Muscle of leg (tissue), 11 donors: ENCODE results near the gene PPM1A. TPM values are rescaled to one million over a fixed set of nuclear protein-coding genes. Genes with fewer than 3 reads are reported as not detected.

Source experiments
- DNase-seq: peaks from one replicate; pipeline ENCODE4 v3.0.0; 2013
- H3K27ac ChIP-seq: one replicate; pipeline ENCODE4 v1.5.1; 2013; ENCODE audit warnings: mild to moderate bottlenecking, low read length, control low read depth
- H3K27me3 ChIP-seq: one replicate; pipeline ENCODE4 v1.6.1; 2013; ENCODE audit warnings: low read length; ENCODE audit not compliant: control insufficient read depth, insufficient read depth
- H3K36me3 ChIP-seq: one replicate; pipeline ENCODE4 v1.6.1; 2013; ENCODE audit warnings: low read length; ENCODE audit not compliant: control insufficient read depth, insufficient read depth
- H3K4me1 ChIP-seq: one replicate; pipeline ENCODE4 v1.6.1; 2013; ENCODE audit warnings: low read length; ENCODE audit not compliant: control insufficient read depth, insufficient read depth
- H3K4me3 ChIP-seq: one replicate; pipeline ENCODE4 v1.5.1; 2013; ENCODE audit warnings: low read length, control low read depth
- H3K9me3 ChIP-seq: replicated peaks from 2 replicates; pipeline ENCODE4 v1.6.1; 2013; ENCODE audit warnings: low read depth, low read length; ENCODE audit not compliant: control insufficient read depth
- WGBS: methylation state at CpG from one replicate; pipeline ENCODE4 v1.1.5; 2013; ENCODE audit warnings: missing lambda C conversion rate; ENCODE audit not compliant: insufficient coverage; 5-methylcytosine and 5-hydroxymethylcytosine counted together
- polyA plus RNA-seq, 8 donors: library from polyadenylated mRNA; unstranded; fragments of 120-200 nt; gene quantifications; one replicate each; pipeline versions ENCODE4 v1.2.1 to v1.2.3, GENCODE V29; 2013; ENCODE audit warnings: inconsistent platforms in 1 of 8, low replicate concordance in 1 of 8; ENCODE audit not compliant: insufficient read length in 8 of 8, insufficient read depth in 1 of 8
- total RNA-seq: library from RNA; stranded (reverse); fragments of 120-200 nt; gene quantifications from one replicate; pipeline ENCODE4 v1.2.4, GENCODE V29; 2013

The PPM1A gene
- total and polyA plus RNA-seq, 9 donors = 31.8 to 60.0 (median 54.4) TPM

DNA sequence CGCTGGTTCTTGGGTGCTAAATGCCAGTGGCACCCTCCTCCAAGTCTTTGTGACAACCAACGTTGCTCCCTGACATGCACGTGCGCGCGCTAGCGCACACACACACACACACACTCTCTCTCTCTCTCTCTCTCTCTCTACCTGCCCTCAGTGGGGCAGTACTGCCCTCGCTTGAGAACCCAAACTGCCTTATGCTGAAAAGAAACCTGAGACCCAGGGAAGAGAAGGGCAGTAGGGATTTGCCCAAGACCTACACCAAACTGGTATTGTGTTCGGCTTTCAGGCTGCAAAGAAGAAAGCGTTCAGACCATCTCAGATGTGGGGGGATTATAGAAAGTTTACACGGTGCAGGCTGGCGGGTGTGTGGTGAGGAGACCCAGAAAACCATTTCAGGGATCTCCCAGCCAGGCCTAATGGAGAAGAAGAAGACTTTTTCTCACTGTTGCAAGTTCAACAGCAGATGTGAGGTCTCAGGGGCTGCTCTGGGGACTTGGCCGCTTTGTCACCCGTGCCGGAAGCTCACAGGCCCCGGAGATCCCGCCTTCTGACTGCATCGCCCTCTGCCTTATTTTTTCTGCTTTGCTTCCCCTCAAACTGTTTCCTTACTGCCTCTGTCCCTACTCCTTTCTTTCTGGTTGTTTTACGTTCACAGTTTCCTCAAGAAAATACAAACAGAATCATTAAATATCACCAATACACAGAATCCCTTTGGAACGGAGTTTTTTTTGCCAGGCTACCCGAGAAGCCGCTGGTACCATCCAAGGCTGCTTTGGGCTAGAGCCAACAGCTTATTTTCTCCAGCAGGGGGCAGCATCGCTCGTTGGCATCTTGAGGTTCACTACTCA is 82.4 kb downstream of the PPM1A start:
- 13% methylated on average over 18 of the region's 24 CpGs for WGBS
- H3K4me1 ChIP-seq = peaks cover 15% of the 10 kb centered on the region
- H3K36me3 ChIP-seq = no peaks in the 10 kb centered on the region
- no peaks in the 10 kb centered on the region for H3K9me3 ChIP-seq
- DNase-seq = peak; percentile 77
- H3K27ac ChIP-seq = peak overlapping the region; percentile 35
- peaks cover 15% of the 10 kb centered on the region for H3K27me3 ChIP-seq
- H3K4me3 ChIP-seq = peak overlapping the region; percentile 47

DNA sequence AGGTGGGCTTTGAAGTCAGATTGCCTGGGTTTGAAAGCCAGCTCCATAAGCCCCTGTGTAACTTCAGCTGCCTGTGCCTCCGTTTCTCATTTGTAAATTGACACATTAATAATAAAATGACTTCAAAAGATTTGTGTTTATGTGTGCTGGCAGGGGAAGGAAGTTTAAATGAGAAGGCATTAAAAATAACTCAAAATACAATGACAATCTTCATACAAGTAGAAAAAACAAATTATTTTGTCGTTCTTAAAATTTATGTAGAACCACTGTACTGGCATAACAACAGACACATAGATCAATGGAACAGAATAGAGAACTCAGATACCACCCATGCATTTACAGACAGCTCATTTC is 83.0 kb downstream of the PPM1A start:
- WGBS = no CpG with 5 or more reads among the region's 2 CpGs
- DNase-seq = no peak
- Histone ChIP-seq H3K9me3 (no peaks in the 10 kb centered on the region), H3K36me3 (no peaks in the 10 kb centered on the region), H3K4me3 (no peak overlapping the region), H3K4me1 (peaks cover 15% of the 10 kb centered on the region), H3K27me3 (peaks cover 15% of the 10 kb centered on the region), H3K27ac (no peak overlapping the region)

DNA sequence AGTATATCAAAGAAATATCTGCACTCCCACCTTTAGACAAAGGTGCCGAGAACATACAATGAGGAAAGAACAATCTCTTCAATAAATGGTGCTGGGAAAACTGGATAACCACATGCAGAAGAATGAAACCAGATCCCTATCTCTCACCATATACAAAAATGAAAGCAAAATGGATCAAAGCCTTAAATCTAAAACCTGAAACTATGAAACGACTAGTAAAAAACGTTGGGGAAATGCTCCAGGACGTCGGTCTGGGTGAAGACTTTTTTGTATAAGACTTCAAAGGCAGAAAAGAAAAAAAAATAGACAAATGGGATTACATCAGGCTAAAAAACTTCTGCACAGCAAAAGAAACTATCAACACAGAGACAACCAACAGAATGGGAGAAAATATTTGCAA is 83.8 kb downstream of the PPM1A start:
- no peak overlapping the region for H3K4me3 ChIP-seq
- no peak for DNase-seq
- H3K4me1 ChIP-seq = peaks cover 11% of the 10 kb centered on the region
- WGBS = no CpG with 5 or more reads among the region's 5 CpGs
- no peak overlapping the region for H3K27ac ChIP-seq
- no peaks in the 10 kb centered on the region for H3K36me3 ChIP-seq
- H3K27me3 ChIP-seq = peaks cover 10% of the 10 kb centered on the region
- no peaks in the 10 kb centered on the region for H3K9me3 ChIP-seq

DNA sequence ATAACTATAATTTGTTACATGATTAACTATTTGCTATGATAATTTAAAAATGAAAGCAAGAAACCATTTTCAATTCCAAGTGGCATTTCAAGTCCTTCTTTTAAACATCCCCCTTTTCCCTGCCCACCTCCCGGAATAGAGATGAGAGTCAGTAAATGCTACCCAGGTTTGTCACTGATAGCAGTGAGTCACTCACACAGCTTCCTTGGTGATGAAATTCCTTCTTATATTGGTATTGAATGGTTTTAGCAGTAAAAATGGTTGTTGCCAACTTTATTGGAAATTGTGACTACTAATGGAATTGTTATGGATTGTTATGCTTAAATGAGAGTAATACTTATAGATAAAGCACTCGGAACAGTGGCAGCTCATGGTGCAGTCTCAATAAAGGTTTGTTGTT is 90.5 kb downstream of the PPM1A start:
- Histone ChIP-seq H3K4me1 (no peaks in the 10 kb centered on the region), H3K27me3 (no peaks in the 10 kb centered on the region), H3K4me3 (no peak overlapping the region), H3K27ac (no peak overlapping the region), H3K36me3 (no peaks in the 10 kb centered on the region), H3K9me3 (no peaks in the 10 kb centered on the region)
- DNase-seq = no peak
- WGBS = no CpG with 5 or more reads among the region's 2 CpGs

DNA sequence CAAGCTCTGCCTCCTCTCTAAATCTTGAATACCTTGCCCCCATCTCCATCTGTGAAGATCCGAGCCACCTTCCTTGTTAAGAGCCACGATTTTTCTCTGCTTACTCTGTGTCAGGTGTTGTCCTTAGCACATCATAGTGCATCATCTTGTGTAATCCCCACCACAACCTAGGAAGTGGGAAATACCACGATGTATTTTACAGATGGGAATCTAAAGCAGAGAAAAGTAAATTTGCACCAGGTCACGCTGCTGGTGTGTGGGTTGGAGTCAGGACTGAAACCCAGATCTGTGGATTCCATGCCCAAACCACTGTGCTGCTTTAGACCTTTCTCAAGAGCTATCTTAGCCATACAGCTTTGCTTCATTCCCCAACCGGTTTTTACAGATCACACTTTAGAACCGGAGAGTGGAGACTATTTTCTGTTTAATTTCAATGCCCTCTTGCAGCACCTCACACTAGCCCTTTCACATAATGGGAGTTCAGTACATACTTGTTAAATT is 94.6 kb downstream of the PPM1A start:
- Histone ChIP-seq H3K27ac (no peak overlapping the region), H3K9me3 (no peaks in the 10 kb centered on the region)
- no CpG with 5 or more reads among the region's 6 CpGs for WGBS

DNA sequence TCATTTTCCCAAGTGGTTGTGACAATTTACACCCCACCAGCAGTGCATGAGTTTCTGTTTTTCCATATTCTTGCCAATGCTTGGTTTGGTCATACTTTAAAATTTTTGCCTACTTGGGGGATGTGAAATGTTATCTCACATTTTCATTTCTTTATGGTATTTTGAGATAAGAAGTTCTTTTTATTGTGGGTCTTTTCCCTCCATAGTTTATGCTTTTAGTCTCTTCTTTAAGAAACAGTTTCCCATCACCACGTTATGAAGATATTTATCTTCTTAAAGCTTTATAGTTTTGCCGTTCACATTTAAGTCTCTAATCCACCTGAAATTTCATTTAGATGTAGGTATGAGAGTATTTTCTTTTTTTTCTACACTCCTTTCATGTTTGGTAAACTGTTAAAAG is 95.7 kb downstream of the PPM1A start:
- no peak overlapping the region for H3K27ac ChIP-seq
- H3K4me3 ChIP-seq = no peak overlapping the region
- no peaks in the 10 kb centered on the region for H3K36me3 ChIP-seq
- peaks cover 2% of the 10 kb centered on the region for H3K4me1 ChIP-seq
- H3K27me3 ChIP-seq = no peaks in the 10 kb centered on the region
- WGBS = no CpG with 5 or more reads among the region's 2 CpGs
- no peaks in the 10 kb centered on the region for H3K9me3 ChIP-seq
- no peak for DNase-seq

More for the DNA sequence above, 94.6 kb downstream of the PPM1A start:
- Histone ChIP-seq H3K4me3 (no peak overlapping the region), H3K36me3 (no peaks in the 10 kb centered on the region), H3K4me1 (peaks cover 2% of the 10 kb centered on the region), H3K27me3 (no peaks in the 10 kb centered on the region)
- no peak for DNase-seq

DNA sequence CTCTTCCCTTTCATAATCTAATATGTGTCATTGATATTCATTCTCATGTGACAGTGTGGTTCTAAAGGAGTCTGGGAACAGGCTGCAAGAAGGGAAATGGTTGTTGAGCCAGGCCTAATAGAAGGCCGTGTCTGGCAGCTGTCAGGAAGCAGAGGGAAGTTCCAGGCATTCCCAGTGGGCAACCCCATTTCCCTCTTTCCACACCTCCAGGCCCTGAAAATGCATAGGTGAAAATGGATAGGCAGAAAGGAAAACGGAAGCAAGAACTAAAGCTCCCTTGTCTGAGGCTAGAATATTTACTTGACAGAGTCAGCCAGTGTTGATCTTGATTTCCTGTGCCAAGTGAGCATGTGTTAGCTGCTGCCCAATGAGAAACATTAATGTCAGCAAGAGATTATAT is 97.7 kb downstream of the PPM1A start:
- no CpG with 5 or more reads among the region's 2 CpGs for WGBS
- H3K36me3 ChIP-seq = no peaks in the 10 kb centered on the region
- no peaks in the 10 kb centered on the region for H3K9me3 ChIP-seq
- no peaks in the 10 kb centered on the region for H3K27me3 ChIP-seq
- peaks cover 2% of the 10 kb centered on the region for H3K4me1 ChIP-seq
- H3K27ac ChIP-seq = no peak overlapping the region
- DNase-seq = peak; percentile 10
- H3K4me3 ChIP-seq = no peak overlapping the region

DNA sequence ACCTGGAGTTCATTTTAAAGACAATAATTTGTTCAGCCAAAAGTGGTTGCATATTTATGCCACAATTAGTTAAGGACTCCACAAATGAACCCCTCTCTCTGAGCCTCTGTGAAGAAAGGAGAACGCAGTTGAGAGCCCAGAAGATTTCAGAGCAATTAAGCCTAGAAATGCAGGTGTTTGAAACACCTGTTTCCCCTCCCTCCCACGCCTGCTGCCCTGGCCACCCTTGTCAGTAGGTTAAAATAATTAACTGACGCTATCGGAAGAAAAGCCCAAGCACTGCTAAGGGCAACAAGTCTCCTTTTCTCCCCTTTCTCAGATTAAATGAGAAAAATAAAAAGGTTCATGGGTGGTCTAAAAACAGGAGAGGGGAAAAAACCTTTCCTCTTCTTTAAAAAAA is 99.2 kb downstream of the PPM1A start:
- DNase-seq = no peak
- no peak overlapping the region for H3K27ac ChIP-seq
- H3K9me3 ChIP-seq = no peaks in the 10 kb centered on the region
- no peaks in the 10 kb centered on the region for H3K36me3 ChIP-seq
- H3K4me3 ChIP-seq = no peak overlapping the region
- peaks cover 2% of the 10 kb centered on the region for H3K4me1 ChIP-seq
- H3K27me3 ChIP-seq = no peaks in the 10 kb centered on the region
- WGBS = no CpG with 5 or more reads among the region's 4 CpGs

Other genes with a start within 250 kb of the PPM1A start
- gene PCNX4, start 157.3 kb upstream of the PPM1A start, total RNA-seq = 67.3 TPM
- gene PCNX4, start 157.3 kb upstream of the PPM1A start, polyA plus RNA-seq = 10 to 100 TPM; 44.5 to 64.4 (median 48.0) TPM
- gene DHRS7, start 83.8 kb upstream of the PPM1A start, total RNA-seq = 87.8 TPM
- 10 to 100 TPM; 61.9 to 88.4 (median 68.7) TPM for gene DHRS7, start 83.8 kb upstream of the PPM1A start, polyA plus RNA-seq
- 2.3 TPM for gene C14orf39, start 236.8 kb downstream of the PPM1A start, total RNA-seq
- 1 to 10 TPM in 7 of 8 donors, under 1 TPM in 1; 0.70 to 2.7 (median 2.0) TPM for gene C14orf39, start 236.8 kb downstream of the PPM1A start, polyA plus RNA-seq